HCT116 (cell line): ENCODE data around the gene AKT3. TPM values are rescaled to one million over a fixed set of nuclear protein-coding genes. Genes with fewer than 3 reads are reported as not detected.
"Not testable (repeated sequence)": the region's sequence is repeated elsewhere in the genome, so short reads cannot be mapped to it uniquely, and the experiment has no call there.

Experiments
- ATAC-seq: fragments of 200-7000 bp; cut with Tn5 transposase; 2 replicates; pipeline ENCODE4 v1.9.1; 2020; ENCODE audit warnings: mild to moderate bottlenecking, moderate library complexity
- BruUV-seq: library from RNA; stranded (reverse); fragments of 400-500 nt; replicated peaks from 2 replicates; lab custom pipeline; 2021; lab: Mats Ljungman, UMichigan
- CTCF ChIA-PET: fragments of 300-600 bp; sonication (Branson Sonifier 250); formaldehyde crosslinking; loops from one replicate; lab custom pipeline; 2021; ENCODE audit warnings: antibody characterized with exemption; lab: Charles Lee
- POLR2A ChIA-PET: fragments of 300-600, 350-600 bp; sonication (Branson Sonifier 250); formaldehyde crosslinking; loops from one replicate; lab custom pipeline; 2021; ENCODE audit warnings: antibody characterized with exemption; lab: Charles Lee
- RAD21 ChIA-PET, 2 experiments: fragments of 300-600 bp; sonication (Branson Sonifier 250); formaldehyde crosslinking; loops; one replicate each; lab custom pipeline; 2023; ENCODE audit warnings: low total read pairs in 2 of 2; ENCODE audit not compliant: uncharacterized antibody in 2 of 2, unreplicated experiment in 2 of 2, low non-redundant PET in 1 of 2; lab: Charles Lee
- DNase-seq: peaks from one replicate; pipeline ENCODE4 v3.0.0-alpha.2; 2010; ENCODE audit warnings: low read depth, low spot score
- H2AFZ ChIP-seq: fragments of 200-600 bp; shearing (Covaris generic), sonication (generic); 2 replicates; pipeline ENCODE4 v1.6.1; 2017; ENCODE audit warnings: low read depth, mixed run types, mixed read lengths, antibody characterized with exemption, low read length; ENCODE audit not compliant: poor library complexity, severe bottlenecking
- H3K27ac ChIP-seq: 2 replicates; pipeline ENCODE4 v1.5.1; 2012; ENCODE audit warnings: low read depth, low read length
- H3K27me3 ChIP-seq: fragments of 200-600 bp; sonication (generic); 2 replicates; pipeline ENCODE4 v1.6.1; 2016; ENCODE audit warnings: mixed run types, low read length, mixed read lengths; ENCODE audit not compliant: insufficient read depth
- H3K36me3 ChIP-seq, 2 experiments: fragments of 200-500 bp in 1 of 2; fragments of 200-600 bp in 1 of 2; sonication (Bioruptor generic) in 1 of 2; sonication (generic) in 1 of 2; 2 replicates each; pipeline versions ENCODE4 v1.5.1 to v1.6.1; 2014 to 2016; ENCODE audit warnings: low read length in 2 of 2, inconsistent platforms in 1 of 2, mixed read lengths in 1 of 2, mixed run types in 1 of 2; ENCODE audit not compliant: insufficient read depth in 2 of 2, control insufficient read depth in 1 of 2
- H3K4me1 ChIP-seq, 2 experiments: fragments of 200-600 bp in 1 of 2; sonication (generic) in 1 of 2; 2 replicates each; pipeline versions ENCODE4 v1.5.1 to v1.6.1; 2012 to 2017; ENCODE audit warnings: low read length in 2 of 2, inconsistent platforms in 1 of 2, mild to moderate bottlenecking in 1 of 2, mixed read lengths in 1 of 2, mixed run types in 1 of 2, moderate library complexity in 1 of 2; ENCODE audit not compliant: insufficient read depth in 2 of 2, control insufficient read depth in 1 of 2
- H3K4me2 ChIP-seq: fragments of 200-600 bp; sonication (generic); 2 replicates; pipeline ENCODE4 v1.6.1; 2017; ENCODE audit warnings: mixed run types, low read length, mixed read lengths
- H3K4me3 ChIP-seq, 2 experiments: fragments of 200-600 bp in 1 of 2; sonication (generic) in 1 of 2; replicated peaks in 1 of 2; 2 replicates each; pipeline ENCODE4 v1.5.1; 2011 to 2016; ENCODE audit warnings: low read length in 2 of 2, control low read depth in 1 of 2, low read depth in 1 of 2, mild to moderate bottlenecking in 1 of 2, mixed read lengths in 1 of 2, mixed run types in 1 of 2
- H3K79me2 ChIP-seq: fragments of 200-600 bp; sonication (generic); 2 replicates; pipeline ENCODE4 v1.6.1; 2017; ENCODE audit warnings: mild to moderate bottlenecking, mixed run types, low read length, moderate library complexity, mixed read lengths; ENCODE audit not compliant: insufficient read depth
- H3K9ac ChIP-seq: fragments of 200-600 bp; sonication (generic); 2 replicates; pipeline ENCODE4 v1.6.1; 2016; ENCODE audit warnings: low read length, mixed read lengths
- H3K9me2 ChIP-seq: fragments of 200-600 bp; sonication (generic), shearing (Covaris generic); 2 replicates; pipeline ENCODE4 v1.6.1; 2017; ENCODE audit warnings: mixed run types, mild to moderate bottlenecking, moderate library complexity; ENCODE audit not compliant: insufficient read depth
- H3K9me3 ChIP-seq, 2 experiments: fragments of 200-500 bp in 1 of 2; fragments of 200-600 bp in 1 of 2; sonication (Bioruptor generic) in 1 of 2; sonication (generic) in 1 of 2; 2 replicates each; pipeline ENCODE4 v1.6.1; 2014 to 2017; ENCODE audit warnings: low read length in 2 of 2, mixed read lengths in 2 of 2, inconsistent platforms in 1 of 2, low read depth in 1 of 2, mild to moderate bottlenecking in 1 of 2, mixed run types in 1 of 2, moderate library complexity in 1 of 2; ENCODE audit not compliant: control insufficient read depth in 1 of 2, insufficient read depth in 1 of 2
- H4K20me1 ChIP-seq: fragments of 200-600 bp; sonication (generic), shearing (Covaris generic); 2 replicates; pipeline ENCODE4 v1.6.1; 2017; ENCODE audit warnings: mixed run types, mild to moderate bottlenecking, moderate library complexity; ENCODE audit not compliant: insufficient read depth
- ATF3 ChIP-seq: IDR thresholded peaks from 2 replicates; pipeline ENCODE4 v1.6.1; 2012
- CTCF ChIP-seq, 3 experiments: fragments of 200-600 bp in 1 of 3; sonication (generic) in 1 of 3; IDR thresholded peaks in 2 of 3; conservative IDR thresholded peaks in 1 of 3; 2 replicates each; pipeline ENCODE4 v1.5.1; 2012 to 2017; ENCODE audit warnings: low read depth in 2 of 3, low read length in 2 of 3, antibody characterized with exemption in 1 of 3, borderline replicate concordance in 1 of 3, control low read depth in 1 of 3, mild to moderate bottlenecking in 1 of 3, mixed read lengths in 1 of 3, mixed run types in 1 of 3, moderate library complexity in 1 of 3; ENCODE audit not compliant: insufficient read depth in 1 of 3
- EGR1 ChIP-seq: IDR thresholded peaks from 2 replicates; pipeline ENCODE4 v1.6.1; 2012; ENCODE audit warnings: low read depth
- ELF1 ChIP-seq: IDR thresholded peaks from 2 replicates; pipeline ENCODE4 v1.6.1; 2012; ENCODE audit warnings: low read depth, borderline replicate concordance
- EZH2 ChIP-seq: fragments of 200-600 bp; sonication (generic); IDR thresholded peaks from 2 replicates; pipeline ENCODE4 v1.6.1; 2017; ENCODE audit warnings: antibody characterized with exemption, mixed run types
- FOSL1 ChIP-seq: IDR thresholded peaks from 2 replicates; pipeline ENCODE4 v1.6.1; 2012; ENCODE audit warnings: low read depth
- MAX ChIP-seq: IDR thresholded peaks from 2 replicates; pipeline ENCODE4 v1.6.1; 2012
- POLR2AphosphoS5 ChIP-seq: IDR thresholded peaks from 2 replicates; pipeline ENCODE4 v1.6.1; 2011; ENCODE audit warnings: mild to moderate bottlenecking, low read depth, low read length, moderate library complexity
- RAD21 ChIP-seq: IDR thresholded peaks from 2 replicates; pipeline ENCODE4 v1.6.1; 2012; ENCODE audit warnings: low read depth, mild to moderate bottlenecking
- REST ChIP-seq: IDR thresholded peaks from 2 replicates; pipeline ENCODE4 v1.6.1; 2012; ENCODE audit warnings: low read depth
- SIN3A ChIP-seq: IDR thresholded peaks from 2 replicates; pipeline ENCODE4 v1.6.1; 2012; ENCODE audit warnings: low read depth
- SRF ChIP-seq: IDR thresholded peaks from 2 replicates; pipeline ENCODE4 v1.6.1; 2012; ENCODE audit warnings: low read depth
- ZBTB33 ChIP-seq: IDR thresholded peaks from 2 replicates; pipeline ENCODE4 v1.6.1; 2011; ENCODE audit warnings: mild to moderate bottlenecking, low read length, moderate library complexity; ENCODE audit not compliant: insufficient replicate concordance; ENCODE audit errors: extremely low read depth
- ZFX ChIP-seq: fragments of 450-650 bp; IDR thresholded peaks from 2 replicates; pipeline ENCODE4 v1.6.1; 2017
- intact Hi-C: fragments of 100-400 bp; cut with micrococcal nuclease; formaldehyde crosslinking; loops from 2 replicates; pipeline ENCODE4 v1.10.0; 2022
- total RNA-seq: library from RNA; stranded (reverse); gene quantifications from one replicate; pipeline ENCODE4 v1.2.1, GENCODE V29; 2021; ENCODE audit not compliant: unreplicated experiment

AKT3 gene
- total RNA-seq, 1 experiment from 2014 or later, result 0.49 TPM

GRCh38 chr1:243594455-243594854 lies 255.6 kb downstream of the AKT3 start:
- Histone ChIP-seq H3K4me2 (no peak overlapping the region), H3K4me3 (no peak overlapping the region), H3K9ac (no peak overlapping the region), H3K79me2 (no peaks in the 10 kb centered on the region)
- no TSS peak for BruUV-seq
- no peak for DNase-seq
- ChIA-PET RAD21 (no interaction called here), POLR2A (no interaction called here), CTCF (no interaction called here)
- intact Hi-C loops, result no loop called here
- TF ChIP-seq EZH2 (no peak), SIN3A (no peak), SRF (no peak), ATF3 (no peak), ZBTB33 (no peak), REST (no peak), ZFX (no peak), POLR2AphosphoS5 (no peak), CTCF (IDR thresholded peaks at IDR 0.05 in 2 of 3, conservative IDR thresholded peaks at IDR 0.05 in 1 of 3; ENCODE audit: borderline replicate concordance in 1 of 3, insufficient read depth in 1 of 3, low read depth in 2 of 3, low read length in 2 of 3) (no peak), ELF1 (no peak), RAD21 (no peak), EGR1 (no peak), FOSL1 (no peak), MAX (no peak)
- TF ChIP-seq, all 23 proteins: peak for 0
- Histone ChIP-seq H4K20me1 (no peaks in the 10 kb centered on the region), H3K36me3 (no peaks in the 10 kb centered on the region), H3K27ac (no peak overlapping the region), H3K9me2 (no peaks in the 10 kb centered on the region), H3K9me3 (no peaks in the 10 kb centered on the region), H2AFZ (no peak overlapping the region), H3K4me1 (no peaks in the 10 kb centered on the region), H3K27me3 (no peaks in the 10 kb centered on the region)
- no peak for ATAC-seq

- H4K20me1 ChIP-seq, POLR2A ChIA-PET, H3K4me3 ChIP-seq, H3K4me1 ChIP-seq, BruUV-seq, H3K9me2 ChIP-seq, H3K79me2 ChIP-seq, intact Hi-C loops, H3K9ac ChIP-seq, RAD21 ChIA-PET, CTCF ChIA-PET, DNase-seq, H3K27ac ChIP-seq, H2AFZ ChIP-seq, H3K36me3 ChIP-seq, H3K4me2 ChIP-seq, H3K9me3 ChIP-seq, ATAC-seq, H3K27me3 ChIP-seq: not testable (repeated sequence)
These were observed 260.8 kb downstream of the AKT3 start for GRCh38 chr1:243589286-243589685.
